ENCODE results near the gene STX8.

STX8 gene

DNA sequence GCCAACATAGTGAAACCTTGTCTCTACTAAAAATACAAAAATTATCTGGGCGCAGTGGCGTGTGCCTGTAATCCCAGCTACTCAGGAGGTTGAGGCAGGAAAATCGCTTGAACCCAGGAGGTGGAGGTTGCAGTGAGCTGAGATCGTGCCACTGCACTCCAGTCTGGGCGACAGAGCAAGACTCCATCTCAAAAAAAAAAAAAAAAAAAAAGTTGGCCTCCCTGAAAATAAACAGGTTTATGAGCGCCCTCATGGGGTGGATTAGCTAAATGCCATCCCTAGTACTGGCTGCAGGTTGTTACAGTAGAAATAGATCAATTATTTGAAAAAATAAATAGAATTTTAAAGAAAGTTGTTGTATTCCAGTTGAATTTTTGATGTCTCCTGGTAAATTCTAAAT lies 20.9 kb downstream of the STX8 start:
- DNase-seq: peak; percentile 30

DNA sequence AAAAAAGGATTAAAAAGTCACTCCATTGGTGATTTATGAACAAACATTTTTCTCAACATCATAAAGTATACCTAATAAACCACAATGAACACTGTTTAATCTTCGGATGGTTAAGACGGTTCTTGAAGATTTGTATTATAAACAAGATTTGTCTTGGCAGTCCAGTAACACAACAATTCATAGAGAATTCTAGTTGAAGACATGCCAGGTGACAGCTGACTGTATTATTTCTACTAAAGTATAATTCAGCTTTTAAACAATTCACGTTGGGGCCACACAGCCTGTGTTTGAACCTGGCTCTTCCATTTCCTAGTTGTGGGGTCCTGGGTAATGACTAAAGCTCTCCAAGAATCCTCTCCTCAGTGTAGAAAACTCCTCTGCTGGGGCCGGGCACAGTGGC lies 22.0 kb downstream of the STX8 start:
- DNase-seq: no peak

DNA sequence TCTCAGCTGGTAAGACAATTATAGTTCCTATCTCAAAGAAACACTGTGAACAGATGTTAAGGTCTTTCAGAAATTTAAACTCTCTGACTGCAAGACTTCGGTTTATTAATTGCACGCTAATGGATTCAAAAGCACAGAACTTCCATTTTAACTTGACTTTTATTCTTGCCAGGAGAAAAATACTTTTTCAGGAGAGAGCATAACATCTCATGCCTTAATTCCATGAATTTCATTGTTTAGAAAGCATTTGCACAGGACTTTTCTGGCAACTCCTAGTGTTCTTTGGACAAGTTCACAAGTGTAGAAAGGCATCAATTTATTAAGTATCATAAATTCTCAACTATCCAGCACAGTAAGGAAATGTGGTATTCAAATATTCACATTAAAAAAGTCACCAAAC lies 22.4 kb downstream of the STX8 start:
- DNase-seq: no peak

GRCh38 chr17:9549215-9549614 lies 26.4 kb downstream of the STX8 start:
- no peak for DNase-seq

DNA sequence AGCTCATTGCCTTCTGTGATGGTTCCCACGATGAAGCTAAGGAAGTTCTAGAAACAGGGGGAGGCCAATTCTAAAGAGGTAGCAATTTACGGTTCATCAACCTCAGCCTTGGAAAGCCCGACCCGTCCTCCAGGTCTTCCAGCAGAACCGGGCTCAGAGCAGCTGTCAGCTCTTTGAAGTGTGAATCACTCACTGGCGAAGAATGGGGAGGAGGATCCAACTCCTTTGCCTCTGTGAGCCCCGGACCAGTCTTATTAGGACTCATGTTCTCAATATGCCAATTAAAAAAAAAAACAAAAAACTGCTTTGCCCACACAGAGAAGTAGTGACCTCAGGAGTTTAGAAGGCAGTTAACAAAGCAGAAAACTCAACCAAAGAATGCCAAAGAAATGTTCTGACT lies 31.4 kb downstream of the STX8 start:
- no peak for DNase-seq

DNA sequence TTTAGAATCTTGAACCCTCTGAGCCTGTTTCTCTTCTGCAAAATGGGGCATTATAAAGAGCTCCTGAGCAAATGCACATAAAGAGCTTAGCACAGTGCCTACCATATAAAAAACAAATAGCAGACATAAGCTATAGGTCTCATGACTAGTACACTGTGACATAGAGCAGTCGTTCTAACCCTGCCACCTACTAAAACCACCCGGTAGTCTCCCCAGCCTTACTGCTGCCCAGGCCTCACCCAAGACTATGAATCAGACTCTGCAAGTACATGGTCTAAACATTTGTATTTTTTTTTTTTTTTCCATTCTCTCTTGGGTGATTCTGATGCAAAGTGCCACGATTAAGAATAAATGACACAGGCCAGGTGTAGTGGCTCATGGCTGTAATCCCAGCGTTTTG lies 33.9 kb downstream of the STX8 start:
- DNase-seq: no peak

DNA sequence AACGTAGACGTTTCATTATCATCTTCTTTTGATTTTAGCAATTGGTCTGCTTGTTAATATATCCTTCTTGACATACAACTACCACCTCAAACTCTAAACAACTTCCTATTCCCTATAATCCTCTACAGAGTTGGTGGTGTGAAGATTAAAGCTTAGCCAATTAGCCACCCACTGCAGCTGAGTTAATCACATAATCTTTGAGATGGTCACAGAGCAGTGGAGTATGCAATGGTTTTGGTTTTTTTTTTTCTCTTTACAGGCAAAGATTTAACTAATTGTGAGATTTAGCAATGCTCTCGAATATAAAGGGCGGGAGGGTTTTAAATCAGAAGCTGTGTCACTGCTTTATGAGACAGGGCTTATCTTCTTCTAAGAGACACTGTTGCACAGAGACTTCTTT lies 37.0 kb downstream of the STX8 start:
- DNase-seq: no peak

DNA sequence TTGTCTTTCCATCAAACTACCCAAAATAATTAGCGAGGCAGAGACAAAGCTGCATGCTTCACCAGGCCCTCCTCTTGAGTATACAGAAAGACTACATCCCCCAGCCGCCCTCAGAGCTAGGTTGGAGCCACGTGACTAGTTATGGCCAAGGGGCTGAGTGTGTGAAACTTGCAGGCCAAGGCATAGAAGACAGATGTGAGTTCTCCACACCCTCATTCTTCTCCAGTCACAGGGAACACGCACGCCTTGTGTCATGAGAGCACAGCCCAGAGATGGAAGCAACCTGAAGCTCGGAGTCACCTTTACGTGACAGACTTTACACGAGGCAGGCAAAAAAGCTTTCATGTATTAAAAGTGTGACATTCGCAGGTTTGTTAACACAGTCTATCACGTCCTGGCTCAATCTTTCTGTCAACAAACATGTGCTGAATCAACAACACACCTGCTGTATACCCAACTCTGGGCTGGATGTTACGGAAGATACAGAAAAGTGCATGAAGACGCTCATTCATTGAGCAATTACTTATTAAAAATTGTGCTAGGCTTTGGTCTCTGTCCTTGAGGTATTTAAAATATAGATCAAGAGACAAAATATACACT lies 38.3 kb downstream of the STX8 start:
- no peak for DNase-seq

DNA sequence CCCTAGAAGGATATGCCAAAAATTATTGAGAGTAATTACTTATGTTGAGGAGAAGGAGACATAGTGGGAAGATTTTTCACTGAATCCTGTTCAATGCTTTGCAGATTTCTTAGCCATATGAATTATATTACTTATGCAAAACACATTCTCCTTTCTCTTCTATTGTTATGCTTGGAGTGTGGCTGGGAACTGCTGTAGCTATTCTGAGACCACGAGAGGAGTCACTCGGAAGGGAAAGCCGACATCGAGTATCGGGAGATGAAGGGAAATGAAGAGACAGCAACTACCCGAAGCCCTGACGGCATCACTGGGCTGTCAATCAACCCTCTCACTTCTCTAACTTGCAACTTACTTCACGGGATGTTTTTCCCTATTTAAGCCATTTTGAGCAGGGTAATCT lies 39.6 kb downstream of the STX8 start:
- no peak for DNase-seq

DNA sequence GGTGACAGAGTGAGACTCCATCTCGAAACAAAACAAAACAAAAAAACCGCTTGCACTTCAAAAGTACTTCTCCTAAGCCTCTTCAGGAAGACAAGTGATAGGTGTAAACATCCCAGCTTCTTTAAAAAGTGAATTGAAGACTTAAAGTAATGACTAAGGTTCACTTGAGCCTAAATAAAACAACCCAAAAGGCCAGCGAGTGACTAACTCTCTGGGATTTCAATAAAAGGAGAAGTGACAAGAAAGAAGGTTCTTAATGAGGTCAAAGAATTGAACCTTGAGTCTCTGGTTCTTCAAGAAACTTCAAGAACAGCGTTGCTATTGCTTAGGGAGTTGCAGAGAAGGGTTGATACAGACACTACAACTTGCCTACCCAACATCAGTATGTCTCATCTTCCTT lies 42.2 kb downstream of the STX8 start:
- no peak for DNase-seq

DNA sequence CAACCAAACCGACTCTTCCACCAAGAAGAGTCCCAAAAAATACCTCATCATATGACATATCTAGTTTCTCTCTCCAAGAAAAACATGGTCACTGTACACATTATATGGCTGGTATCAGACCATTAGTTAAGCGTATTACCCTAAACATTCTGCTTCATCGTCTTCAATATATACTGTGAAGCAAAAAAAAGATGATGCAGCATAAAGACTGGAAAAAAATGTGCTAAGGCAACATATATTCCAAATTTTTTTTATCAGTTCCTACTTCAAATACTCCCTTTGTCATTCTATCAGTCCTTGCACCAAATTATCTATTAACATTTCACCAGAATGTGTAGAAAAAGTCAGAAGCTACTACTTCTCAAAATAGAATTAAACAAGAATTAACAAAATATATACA lies 42.9 kb downstream of the STX8 start:
- DNase-seq: no peak

DNA sequence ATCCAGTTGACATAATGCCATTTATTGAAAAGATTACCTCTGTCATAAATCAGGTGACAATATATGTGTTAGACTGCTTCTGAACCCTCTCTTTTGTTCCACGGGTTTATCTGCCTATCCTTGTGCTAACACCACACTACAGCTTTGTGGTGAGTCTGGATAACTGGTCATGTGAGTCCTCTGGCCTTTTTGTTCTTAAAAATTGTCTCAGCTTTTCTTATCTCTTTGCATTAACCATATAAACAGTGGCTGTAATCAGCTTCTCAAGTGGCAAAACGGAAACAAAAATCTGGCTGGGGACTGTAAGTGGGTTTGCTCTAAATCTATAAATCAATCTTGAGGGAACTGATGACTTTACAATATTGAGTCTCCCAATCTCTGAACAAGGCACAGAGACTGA lies 44.6 kb downstream of the STX8 start:
- no peak for DNase-seq

DNA sequence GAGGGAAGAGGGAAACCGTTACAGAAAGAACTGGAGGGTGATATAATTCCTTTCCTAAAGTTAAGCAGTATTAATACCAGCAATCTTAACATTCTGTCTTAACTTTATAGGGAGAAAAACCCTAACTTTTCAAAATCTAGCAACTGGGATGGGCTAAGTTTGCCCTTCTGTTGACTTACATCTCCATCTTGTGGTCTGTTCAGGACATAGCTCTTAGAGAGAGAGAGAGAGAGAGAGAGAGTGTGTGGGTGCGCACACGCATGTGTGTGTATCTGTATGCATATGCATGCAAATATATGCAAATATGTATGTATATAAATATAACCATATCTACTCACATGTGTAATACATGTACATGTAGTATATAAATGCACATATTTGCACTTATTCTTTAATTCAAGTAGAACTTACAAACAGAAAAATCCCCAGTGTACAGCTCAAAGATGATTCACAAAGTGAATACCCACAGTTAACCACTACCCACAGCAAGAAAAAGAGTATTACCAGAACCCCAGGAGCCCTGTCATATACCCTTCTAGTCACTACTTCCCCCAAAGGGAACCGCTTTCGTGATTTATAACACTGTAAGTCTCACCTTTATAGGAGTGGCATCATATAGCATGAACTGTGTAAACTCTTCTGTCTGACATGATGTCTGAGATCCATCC lies 46.5 kb downstream of the STX8 start:
- no peak for DNase-seq

DNA sequence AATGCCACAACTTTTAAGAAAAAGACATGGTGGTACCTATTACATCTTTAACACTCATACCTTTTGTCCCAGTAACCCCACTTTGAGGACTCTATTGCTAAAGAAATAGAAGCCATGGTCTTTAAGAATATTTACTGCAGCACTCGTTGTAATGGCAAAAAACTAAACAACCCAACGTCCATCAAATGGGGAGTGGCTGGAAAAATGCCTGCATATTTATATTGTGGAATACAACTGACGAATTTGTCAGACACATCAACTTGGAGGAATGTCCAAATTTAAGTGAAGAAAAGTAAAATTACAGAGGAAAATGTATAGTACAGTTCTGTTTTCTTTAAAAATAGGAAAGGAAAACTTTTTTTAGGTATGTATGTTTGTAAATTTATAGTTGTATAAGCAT lies 47.8 kb downstream of the STX8 start:
- DNase-seq: no peak

DNA sequence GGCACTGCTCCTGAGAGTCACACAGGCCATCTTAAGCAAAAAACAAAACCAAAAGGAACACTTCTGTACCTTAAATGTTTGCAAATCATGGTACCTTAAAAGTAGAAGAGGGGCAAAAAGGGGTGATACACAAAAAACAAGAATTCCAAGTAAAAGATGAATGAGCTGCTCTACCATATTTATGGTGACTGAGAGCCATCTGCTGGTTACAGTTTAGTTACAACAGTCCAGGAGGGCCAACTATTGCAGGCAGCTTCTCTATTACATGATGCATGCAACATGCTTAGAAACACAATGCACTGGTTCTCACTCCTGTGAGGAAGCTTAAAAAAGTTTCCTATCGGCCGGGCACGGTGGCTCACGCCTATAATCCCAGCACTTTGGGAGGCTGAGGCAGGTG lies 53.5 kb downstream of the STX8 start:
- no peak for DNase-seq

DNA sequence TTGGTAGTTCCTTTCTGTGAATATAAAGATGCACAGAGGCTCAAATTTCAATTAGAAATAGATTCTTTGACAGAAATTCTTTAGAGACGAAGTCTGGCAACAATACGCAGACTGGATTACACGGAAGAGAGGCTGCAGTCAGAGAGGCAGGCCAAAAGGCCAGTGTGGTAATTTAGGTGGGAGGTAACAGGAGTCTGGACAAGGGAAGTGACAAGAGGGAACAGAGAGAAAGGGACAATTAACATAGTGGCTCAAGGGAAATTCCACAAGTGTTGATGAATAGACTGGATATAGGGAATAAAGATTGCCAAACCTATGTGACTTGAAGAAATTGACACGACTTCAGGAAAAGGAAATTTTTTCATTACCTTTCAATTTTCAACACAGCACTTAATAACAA lies 54.6 kb downstream of the STX8 start:
- DNase-seq: no peak

- no peak for DNase-seq
These were observed 55.0 kb downstream of the STX8 start for GRCh38 chr17:9520649-9521048.

GRCh38 chr17:9519583-9520272 lies 55.9 kb downstream of the STX8 start:
- no peak for DNase-seq

GRCh38 chr17:9517396-9517795 lies 58.2 kb downstream of the STX8 start:
- no peak for DNase-seq

DNA sequence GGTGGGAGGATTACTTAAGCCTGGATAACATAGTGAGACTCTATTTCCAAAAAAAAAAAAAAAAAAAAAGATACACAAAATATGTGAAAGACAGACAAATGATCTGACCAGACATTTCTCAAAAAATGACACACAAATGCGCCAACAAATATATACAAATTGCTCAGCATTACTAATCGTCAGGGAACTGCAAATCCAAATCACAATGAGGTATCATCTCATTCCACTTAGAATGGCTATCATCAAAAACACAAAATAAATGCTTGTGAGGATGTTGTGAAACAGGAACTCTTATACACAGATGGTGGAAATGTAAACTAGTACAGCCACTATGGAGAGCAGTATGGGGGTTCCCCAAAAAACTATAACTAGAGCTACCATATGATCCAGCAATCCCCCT lies 62.4 kb downstream of the STX8 start:
- DNase-seq: no peak

- DNase-seq: no peak
These were observed 63.1 kb downstream of the STX8 start for GRCh38 chr17:9512323-9513168.

DNA sequence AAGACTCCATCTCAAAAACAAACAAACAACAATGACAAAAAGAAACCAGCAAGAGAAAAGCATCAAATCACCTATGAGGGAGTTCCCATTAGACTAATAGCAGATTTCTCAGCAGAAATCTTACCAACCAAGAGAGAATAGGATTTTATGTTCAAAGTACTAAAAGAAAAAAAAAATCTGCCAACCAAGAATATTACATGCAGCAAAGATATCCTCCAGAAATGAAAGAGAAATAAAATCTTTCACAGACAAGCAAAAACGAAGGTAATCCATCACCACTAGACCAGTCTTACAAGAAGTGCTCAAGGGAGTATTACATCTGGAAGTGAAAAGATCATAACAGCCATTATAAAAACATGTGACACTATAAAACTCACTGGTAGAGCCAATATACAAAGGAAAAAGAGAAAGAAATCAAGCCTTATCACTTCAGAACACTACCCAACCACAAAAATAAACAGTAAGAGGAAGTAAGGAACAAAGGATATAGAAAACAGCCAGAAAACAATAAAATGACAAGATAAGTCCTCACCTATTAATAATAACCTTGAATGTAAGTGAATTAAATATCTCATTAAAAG lies 66.3 kb downstream of the STX8 start:
- DNase-seq: no peak

GRCh38 chr17:9499041-9499440 lies 76.6 kb downstream of the STX8 start:
- DNase-seq: no peak

All from CD4-positive, alpha-beta T cell treated with Interleukin-4 for 4 hours (primary cell).